Adipose tissue (tissue), 3 donors: Measurements from ENCODE around the gene SLC23A2. TPM values are rescaled to one million over a fixed set of nuclear protein-coding genes. Genes with fewer than 3 reads are reported as not detected.

Experiments used
- H3K27ac ChIP-seq: one replicate; pipeline ENCODE4 v1.5.1; 2013; ENCODE audit warnings: low read depth, low read length
- WGBS, 3 donors: extraction: QIAGEN DNeasy Blood & Tissue Kit; methylation state at CpG; one replicate each; pipeline ENCODE4 v1.1.7; 2013; 5-methylcytosine and 5-hydroxymethylcytosine counted together
- polyA plus RNA-seq, 3 donors: library from polyadenylated mRNA; stranded (reverse); fragments of 200-250 nt; gene quantifications; one replicate each; pipeline ENCODE4 v1.2.3, GENCODE V29; 2013
- donor health status: healthy with polysubstance abuse.
- donor health status: Bipolar disorder and iron deficiency.
- donor health status: healthy.

SLC23A2 gene
- polyA plus RNA-seq, 3 donors, result 3.6 to 6.1 (median 4.0) TPM

- WGBS, 3 donors, result 9 to 12% (median 10%) methylated on average over 11 of the region's 11 CpGs
- H3K27ac ChIP-seq, result no peak overlapping the region
Measured at GRCh38 chr20:4973330-4974097, 27.8 kb downstream of the SLC23A2 start.

GRCh38 chr20:4972506-4973251 is 28.6 kb downstream of the SLC23A2 start:
- no peak overlapping the region for H3K27ac ChIP-seq
- WGBS, 3 donors, result 76 to 81% (median 80%) methylated on average over 12 of the region's 12 CpGs

- WGBS, 3 donors, result 97 to 100% (median 100%) methylated on average over 2 of the region's 2 CpGs
- H3K27ac ChIP-seq, result no peak overlapping the region
Measured at GRCh38 chr20:4971064-4971463, 30.2 kb downstream of the SLC23A2 start.

DNA sequence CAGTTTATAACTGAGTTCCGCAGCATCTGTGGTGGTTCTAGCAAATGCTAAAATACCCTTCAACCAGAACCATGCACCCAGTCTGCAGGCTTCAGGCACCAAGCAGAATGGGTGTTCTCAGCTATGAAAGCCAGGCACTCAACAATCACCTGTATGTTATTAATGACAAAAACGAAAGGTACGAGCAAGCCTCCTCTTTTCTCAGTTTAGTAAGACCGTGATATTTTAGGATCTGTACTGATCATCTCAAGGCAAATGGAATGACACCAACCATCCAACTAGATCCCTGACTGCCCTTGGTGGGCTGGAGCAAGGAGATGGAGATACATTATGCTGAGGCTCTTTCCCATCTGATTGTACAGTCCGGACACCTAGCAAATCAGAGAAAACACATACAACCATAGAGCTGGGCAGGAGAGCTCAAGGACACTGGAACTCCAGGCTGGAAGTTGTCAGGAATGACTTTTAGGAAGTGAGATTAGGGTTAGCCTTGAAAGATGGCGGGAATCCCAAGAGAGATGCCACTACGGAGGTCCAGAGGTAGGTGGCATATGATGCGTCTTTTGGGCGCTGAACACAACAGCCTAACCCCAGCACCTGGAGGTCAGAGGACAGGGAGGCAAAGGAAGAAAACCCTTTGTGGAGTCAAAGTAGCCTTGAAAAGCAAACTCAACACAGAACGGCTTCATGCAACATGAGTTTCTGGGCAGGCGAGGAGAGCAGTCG is 33.4 kb downstream of the SLC23A2 start:
- 94 to 97% (median 96%) methylated on average over 12 of the region's 12 CpGs for WGBS, 3 donors
- no peak overlapping the region for H3K27ac ChIP-seq

GRCh38 chr20:4966826-4967751 is 34.2 kb downstream of the SLC23A2 start:
- WGBS, 3 donors, result 52 to 73% (median 65%) methylated on average over 4 of the region's 4 CpGs
- no peak overlapping the region for H3K27ac ChIP-seq

GRCh38 chr20:4962241-4962855 is 39.0 kb downstream of the SLC23A2 start:
- H3K27ac ChIP-seq, result no peak overlapping the region
- WGBS, 3 donors, result 78 to 89% (median 86%) methylated on average over 10 of the region's 10 CpGs

GRCh38 chr20:4961746-4962145 is 39.6 kb downstream of the SLC23A2 start:
- WGBS, 3 donors, result 43 to 77% (median 46%) methylated on average over 4 of the region's 4 CpGs
- H3K27ac ChIP-seq, result no peak overlapping the region

DNA sequence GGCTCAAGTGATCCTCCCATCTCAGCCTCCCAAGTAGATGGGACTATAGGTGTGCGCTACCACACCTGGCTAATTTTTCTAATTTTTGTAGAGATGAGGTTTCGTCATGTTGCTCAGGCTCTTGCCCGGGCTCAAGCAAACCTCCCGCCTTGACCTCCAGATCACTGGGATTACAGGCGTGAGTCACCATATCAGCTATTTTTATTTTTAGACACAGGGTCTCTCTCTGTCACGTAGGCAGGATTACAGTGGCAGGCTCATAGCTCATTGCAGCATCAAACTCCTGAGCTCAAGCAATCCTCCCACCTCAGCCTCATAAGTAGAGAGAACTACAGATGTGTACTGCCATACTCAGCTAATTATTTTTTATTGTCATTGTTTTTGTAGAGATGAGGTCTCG is 41.7 kb downstream of the SLC23A2 start:
- 89 to 95% (median 89%) methylated on average over 7 of the region's 7 CpGs for WGBS, 3 donors
- H3K27ac ChIP-seq, result no peak overlapping the region

DNA sequence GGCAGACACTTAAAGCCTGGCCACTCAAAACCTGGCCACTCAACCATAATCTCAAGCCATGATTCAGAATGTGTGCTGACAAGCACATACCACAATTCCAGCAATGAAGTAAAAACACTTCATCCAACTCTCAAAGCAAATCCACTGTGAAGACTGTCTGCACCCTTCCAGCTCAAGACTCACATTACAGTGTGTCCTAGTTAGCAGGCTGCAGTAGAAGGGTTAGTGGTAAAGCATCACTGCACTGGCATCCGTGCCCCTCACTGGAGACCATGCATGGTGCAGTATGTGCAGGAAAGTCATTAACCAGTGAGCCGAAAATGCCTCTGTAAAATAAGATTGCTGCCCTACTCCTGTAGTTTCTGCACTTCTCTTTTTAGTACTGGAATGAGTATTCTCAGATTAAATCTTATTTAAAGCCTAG is 43.4 kb downstream of the SLC23A2 start:
- WGBS, 3 donors, result 85 to 88% (median 85%) methylated on average over 2 of the region's 2 CpGs
- no peak overlapping the region for H3K27ac ChIP-seq

- H3K27ac ChIP-seq, result no peak overlapping the region
- WGBS, 3 donors, result 81 to 93% (median 92%) methylated on average over 2 of the region's 2 CpGs
Measured at GRCh38 chr20:4957187-4957586, 44.1 kb downstream of the SLC23A2 start.

DNA sequence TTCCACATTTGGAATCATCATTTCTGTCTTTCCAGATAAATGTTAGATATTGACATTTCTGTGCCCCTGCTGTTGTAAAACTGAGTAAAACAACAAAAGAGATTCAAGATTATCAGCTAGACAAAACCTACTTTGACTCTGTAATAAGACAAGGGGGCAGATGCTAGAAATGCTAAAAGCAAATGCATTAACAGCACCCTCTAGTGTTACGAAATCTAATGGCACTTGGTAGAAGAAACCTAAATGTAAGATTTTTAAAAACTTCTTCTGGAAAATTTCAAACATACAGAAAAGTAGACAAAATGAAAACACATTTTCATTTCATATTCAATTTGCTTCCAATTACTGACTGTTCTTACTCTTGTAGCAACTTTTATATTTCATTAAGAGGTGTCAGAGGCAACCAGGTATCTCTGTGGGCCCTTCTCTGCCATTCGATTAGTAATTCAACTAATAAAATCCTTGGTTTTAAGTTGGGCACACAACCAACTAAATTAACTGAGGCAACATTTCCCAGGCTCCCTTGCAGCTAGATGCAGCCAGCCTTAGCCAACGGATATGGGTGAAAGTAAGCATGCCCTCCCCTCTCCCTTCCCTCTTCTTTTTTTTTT is 45.0 kb downstream of the SLC23A2 start:
- no peak overlapping the region for H3K27ac ChIP-seq
- 53 to 57% (median 57%) methylated on average over 3 of the region's 3 CpGs for WGBS, 3 donors

- H3K27ac ChIP-seq, result no peak overlapping the region
Measured at GRCh38 chr20:4953881-4954280, 47.4 kb downstream of the SLC23A2 start.

GRCh38 chr20:4952229-4952628 is 49.1 kb downstream of the SLC23A2 start:
- no peak overlapping the region for H3K27ac ChIP-seq
- 92 to 100% (median 95%) methylated on average over 1 of the region's 1 CpG for WGBS, 3 donors

DNA sequence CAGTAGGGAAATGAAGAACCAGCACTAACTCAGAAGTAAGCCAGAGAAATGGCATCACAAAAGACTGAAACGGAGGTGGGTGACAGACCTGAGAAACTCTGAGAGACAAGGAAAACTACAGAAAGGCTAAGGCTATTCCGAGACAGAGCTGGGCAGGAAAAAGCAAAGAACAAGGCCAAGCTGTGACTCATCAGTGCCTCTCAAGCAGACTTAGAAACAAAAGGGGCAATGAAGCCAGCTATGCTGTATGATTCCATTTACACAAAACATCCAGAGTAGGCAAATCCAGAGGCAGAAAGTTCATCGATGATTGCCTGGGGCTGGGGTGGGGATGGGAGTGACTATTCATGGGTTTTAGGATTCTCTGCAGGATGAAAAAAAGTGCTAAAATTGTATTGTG is 50.0 kb downstream of the SLC23A2 start:
- WGBS, 3 donors, result 51 to 73% (median 58%) methylated on average over 3 of the region's 3 CpGs
- H3K27ac ChIP-seq, result no peak overlapping the region

- no peak overlapping the region for H3K27ac ChIP-seq
- WGBS, 3 donors, result 94 to 95% (median 95%) methylated on average over 4 of the region's 4 CpGs
Measured at GRCh38 chr20:4950841-4951240, 50.5 kb downstream of the SLC23A2 start.

DNA sequence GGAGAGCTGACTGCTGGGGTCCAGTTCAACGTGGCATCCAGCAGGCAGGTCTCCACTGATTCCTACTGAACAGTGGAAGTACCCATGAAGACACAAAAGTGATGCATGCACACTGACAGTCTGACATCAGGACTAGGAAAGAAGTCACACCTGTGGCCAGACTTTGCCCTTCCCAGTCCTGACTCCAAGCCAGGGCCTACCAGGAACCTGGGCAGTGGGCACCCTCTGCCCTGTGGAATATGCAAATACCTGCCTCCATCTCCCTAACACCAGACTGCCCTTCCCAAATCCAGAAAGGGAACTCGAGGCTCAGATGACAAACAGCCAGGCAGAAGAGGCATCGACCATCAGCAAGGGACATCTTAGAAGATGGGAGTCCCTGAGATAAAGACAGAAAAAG is 50.9 kb downstream of the SLC23A2 start:
- 65 to 78% (median 71%) methylated on average over 3 of the region's 3 CpGs for WGBS, 3 donors
- no peak overlapping the region for H3K27ac ChIP-seq

- WGBS, 3 donors, result 43 to 53% (median 45%) methylated on average over 6 of the region's 6 CpGs
- H3K27ac ChIP-seq, result no peak overlapping the region
Measured at GRCh38 chr20:4949833-4950178, 51.5 kb downstream of the SLC23A2 start.
